ENCODE results near the gene HEMGN.

Gene HEMGN

DNA sequence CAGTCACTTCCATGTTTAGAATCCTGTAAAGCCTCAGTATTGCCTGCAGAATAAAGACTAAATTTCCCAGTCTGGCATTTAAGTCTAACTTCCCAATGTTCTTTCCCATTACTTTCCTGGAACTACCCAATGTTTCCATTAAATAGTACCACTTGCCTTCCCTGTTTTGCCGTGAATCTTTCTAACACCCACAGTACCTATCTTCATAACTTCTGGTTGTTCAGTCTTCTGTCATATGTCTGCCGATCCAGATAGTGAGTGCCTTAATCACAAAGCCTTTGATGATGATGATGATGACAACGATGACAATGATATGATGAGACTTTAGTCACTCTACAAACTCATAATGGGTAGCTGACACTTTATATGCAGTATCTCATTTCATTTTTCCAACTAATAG is 6.6 kb upstream of the HEMGN start:
- no peaks in the 10 kb centered on the region for H3K36me3 ChIP-seq (ENCODE audit: control insufficient read depth in 2 of 2, insufficient read depth in 2 of 2, low read length in 2 of 2)
- peaks cover 0 to 2% of the 10 kb centered on the region in 2 donors for H3K27me3 ChIP-seq (ENCODE audit: control insufficient read depth in 1 of 2, insufficient read depth in 2 of 2, low read length in 2 of 2)
- H3K4me1 ChIP-seq (ENCODE audit: control insufficient read depth, insufficient read depth, low read length): no peaks in the 10 kb centered on the region
- no peak overlapping the region for H3K9ac ChIP-seq (ENCODE audit: low read length in 2 of 2)
- H3K4me3 ChIP-seq (ENCODE audit: low read length in 2 of 2): no peak overlapping the region
- H3K9me3 ChIP-seq (ENCODE audit: control insufficient read depth in 2 of 2, low read length in 2 of 2): no peaks in the 10 kb centered on the region
- H3K27ac ChIP-seq (ENCODE audit: low read length): no peak overlapping the region

DNA sequence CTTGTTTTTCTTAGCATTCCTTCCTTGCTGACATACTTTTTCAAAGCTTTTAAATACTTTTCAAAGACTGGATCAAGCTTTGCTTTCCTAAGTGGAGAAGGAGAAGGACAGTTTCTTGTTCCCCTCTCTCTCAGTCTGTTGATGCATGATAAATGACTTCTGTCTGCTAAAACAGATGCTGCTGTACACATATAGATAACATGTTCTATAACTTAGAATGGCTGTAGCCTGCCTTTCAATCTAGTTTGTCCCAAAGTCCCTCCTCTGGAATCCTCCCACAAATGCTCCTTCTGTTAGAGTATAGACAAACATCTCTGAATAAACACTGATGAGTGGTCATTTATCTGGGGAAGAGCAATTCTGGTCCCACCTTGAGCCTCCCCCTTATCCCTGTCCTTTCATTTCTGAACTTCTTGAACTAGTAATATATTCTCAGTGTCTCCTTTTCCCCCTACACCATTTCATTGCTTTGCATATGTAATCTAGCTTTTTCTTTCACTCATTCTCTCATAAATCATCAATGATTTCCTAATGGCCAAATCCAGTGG is 5.4 kb upstream of the HEMGN start:
- Histone ChIP-seq H3K4me3 (ENCODE audit: low read length in 2 of 2) (no peak overlapping the region), H3K27ac (ENCODE audit: low read length) (no peak overlapping the region), H3K27me3 (ENCODE audit: control insufficient read depth in 1 of 2, insufficient read depth in 2 of 2, low read length in 2 of 2) (peaks cover 0 to 2% of the 10 kb centered on the region in 2 donors), H3K4me1 (ENCODE audit: control insufficient read depth, insufficient read depth, low read length) (no peaks in the 10 kb centered on the region), H3K36me3 (ENCODE audit: control insufficient read depth in 2 of 2, insufficient read depth in 2 of 2, low read length in 2 of 2) (no peaks in the 10 kb centered on the region), H3K9ac (ENCODE audit: low read length in 2 of 2) (no peak overlapping the region), H3K9me3 (ENCODE audit: control insufficient read depth in 2 of 2, low read length in 2 of 2) (no peaks in the 10 kb centered on the region)

DNA sequence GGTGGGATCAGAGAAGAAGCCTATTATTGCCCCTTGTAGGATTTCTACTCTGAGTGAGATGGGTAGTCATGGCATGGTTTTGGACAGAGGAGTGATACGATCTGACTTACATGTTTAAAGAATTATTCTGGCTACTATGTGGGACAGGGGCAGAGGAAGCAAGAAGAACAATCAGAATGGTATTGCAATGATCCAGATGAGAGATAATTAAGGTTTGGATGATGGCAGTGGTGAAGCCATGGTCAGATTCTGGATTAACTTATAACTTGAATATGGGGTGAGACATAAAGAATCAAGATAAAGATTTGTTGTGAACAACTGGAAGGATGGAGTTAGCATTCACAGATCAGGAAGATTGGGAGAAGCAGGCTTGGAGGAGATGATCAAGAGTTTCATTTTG is 3.4 kb upstream of the HEMGN start:
- peaks cover 2 to 6% of the 10 kb centered on the region in 2 donors for H3K27me3 ChIP-seq (ENCODE audit: control insufficient read depth in 1 of 2, insufficient read depth in 2 of 2, low read length in 2 of 2)

DNA sequence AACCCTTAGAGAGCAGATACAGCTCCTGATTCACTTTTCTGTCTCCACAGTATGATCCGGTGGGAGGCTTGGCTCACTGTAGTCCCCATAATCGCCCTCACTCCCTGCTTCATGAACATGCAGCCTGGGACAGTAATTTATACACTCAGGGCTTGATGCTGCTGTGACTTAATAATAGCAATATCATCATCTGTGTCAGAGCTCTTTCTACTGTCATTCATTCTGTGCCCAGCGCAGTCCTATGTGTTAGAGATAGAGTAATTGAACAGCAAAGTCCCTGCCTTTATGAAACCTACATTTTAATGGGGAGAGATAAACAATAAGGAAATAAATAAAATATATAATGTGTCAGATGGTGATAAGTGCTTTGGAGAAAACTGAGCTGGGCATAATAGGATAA is 2.8 kb upstream of the HEMGN start:
- no peak overlapping the region for H3K9ac ChIP-seq (ENCODE audit: low read length in 2 of 2)

More for the DNA sequence above, 3.4 kb upstream of the HEMGN start:
- Histone ChIP-seq H3K27ac (ENCODE audit: low read length) (no peak overlapping the region), H3K9ac (ENCODE audit: low read length in 2 of 2) (no peak overlapping the region), H3K4me1 (ENCODE audit: control insufficient read depth, insufficient read depth, low read length) (no peaks in the 10 kb centered on the region), H3K9me3 (ENCODE audit: control insufficient read depth in 2 of 2, low read length in 2 of 2) (no peaks in the 10 kb centered on the region), H3K4me3 (ENCODE audit: low read length in 2 of 2) (no peak overlapping the region), H3K36me3 (ENCODE audit: control insufficient read depth in 2 of 2, insufficient read depth in 2 of 2, low read length in 2 of 2) (no peaks in the 10 kb centered on the region)

DNA sequence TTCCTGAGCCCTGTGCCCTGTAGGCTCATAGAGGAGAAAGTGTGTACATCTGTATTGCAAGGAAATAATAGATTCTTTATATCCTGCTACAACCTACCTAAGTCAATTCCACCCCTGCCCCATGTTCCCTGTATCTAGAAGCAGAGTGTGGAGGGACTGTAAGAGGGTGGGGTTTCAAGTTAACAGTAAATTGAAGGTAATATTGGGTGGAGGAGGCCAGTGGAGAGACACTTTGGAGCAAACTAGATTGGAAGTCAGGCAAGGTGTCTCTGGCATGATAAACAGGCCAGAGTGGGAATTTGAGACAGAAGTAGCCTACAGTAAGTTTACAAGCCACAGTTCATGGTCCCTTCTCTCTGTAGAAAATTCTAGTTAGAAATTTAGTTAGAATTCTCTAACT is 2.3 kb upstream of the HEMGN start:
- H3K27me3 ChIP-seq (ENCODE audit: control insufficient read depth in 1 of 2, insufficient read depth in 2 of 2, low read length in 2 of 2): peaks cover 2 to 9% of the 10 kb centered on the region in 2 donors
- H3K27ac ChIP-seq (ENCODE audit: low read length): no peak overlapping the region
- no peaks in the 10 kb centered on the region for H3K4me1 ChIP-seq (ENCODE audit: control insufficient read depth, insufficient read depth, low read length)
- no peaks in the 10 kb centered on the region for H3K9me3 ChIP-seq (ENCODE audit: control insufficient read depth in 2 of 2, low read length in 2 of 2)
- no peak overlapping the region for H3K9ac ChIP-seq (ENCODE audit: low read length in 2 of 2)
- no peaks in the 10 kb centered on the region for H3K36me3 ChIP-seq (ENCODE audit: control insufficient read depth in 2 of 2, insufficient read depth in 2 of 2, low read length in 2 of 2)
- H3K4me3 ChIP-seq (ENCODE audit: low read length in 2 of 2): no peak overlapping the region

More for the DNA sequence above, 2.8 kb upstream of the HEMGN start:
- peaks cover 2 to 9% of the 10 kb centered on the region in 2 donors for H3K27me3 ChIP-seq (ENCODE audit: control insufficient read depth in 1 of 2, insufficient read depth in 2 of 2, low read length in 2 of 2)
- H3K9me3 ChIP-seq (ENCODE audit: control insufficient read depth in 2 of 2, low read length in 2 of 2): no peaks in the 10 kb centered on the region
- H3K36me3 ChIP-seq (ENCODE audit: control insufficient read depth in 2 of 2, insufficient read depth in 2 of 2, low read length in 2 of 2): no peaks in the 10 kb centered on the region
- H3K4me1 ChIP-seq (ENCODE audit: control insufficient read depth, insufficient read depth, low read length): no peaks in the 10 kb centered on the region
- H3K4me3 ChIP-seq (ENCODE audit: low read length in 2 of 2): no peak overlapping the region
- H3K27ac ChIP-seq (ENCODE audit: low read length): no peak overlapping the region

DNA sequence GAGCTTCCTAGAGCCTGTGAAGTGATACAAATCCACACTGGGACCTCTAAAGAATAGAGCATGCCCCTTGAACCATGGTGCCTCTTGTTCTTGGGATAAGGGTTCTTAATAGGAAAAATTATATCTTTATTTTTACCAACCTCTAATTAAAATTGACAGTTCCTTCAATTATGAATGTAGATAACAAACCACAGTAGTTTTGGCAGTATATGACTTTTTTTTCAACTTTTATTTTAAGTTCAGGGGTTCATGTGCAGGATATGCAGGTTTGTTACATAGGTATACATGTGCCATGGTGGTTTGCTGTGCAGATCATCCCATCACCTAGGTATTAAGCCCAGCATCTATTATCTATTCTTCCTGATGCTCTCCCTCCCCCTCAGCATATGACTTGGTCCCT is 974 bp downstream of the HEMGN start:
- Histone ChIP-seq H3K9me3 (ENCODE audit: control insufficient read depth in 2 of 2, low read length in 2 of 2) (no peaks in the 10 kb centered on the region), H3K9ac (ENCODE audit: low read length in 2 of 2) (no peak overlapping the region), H3K27ac (ENCODE audit: low read length) (no peak overlapping the region), H3K4me1 (ENCODE audit: control insufficient read depth, insufficient read depth, low read length) (no peaks in the 10 kb centered on the region), H3K27me3 (ENCODE audit: control insufficient read depth in 1 of 2, insufficient read depth in 2 of 2, low read length in 2 of 2) (peaks cover 0 to 16% of the 10 kb centered on the region in 2 donors), H3K4me3 (ENCODE audit: low read length in 2 of 2) (no peak overlapping the region), H3K36me3 (ENCODE audit: control insufficient read depth in 2 of 2, insufficient read depth in 2 of 2, low read length in 2 of 2) (no peaks in the 10 kb centered on the region)

DNA sequence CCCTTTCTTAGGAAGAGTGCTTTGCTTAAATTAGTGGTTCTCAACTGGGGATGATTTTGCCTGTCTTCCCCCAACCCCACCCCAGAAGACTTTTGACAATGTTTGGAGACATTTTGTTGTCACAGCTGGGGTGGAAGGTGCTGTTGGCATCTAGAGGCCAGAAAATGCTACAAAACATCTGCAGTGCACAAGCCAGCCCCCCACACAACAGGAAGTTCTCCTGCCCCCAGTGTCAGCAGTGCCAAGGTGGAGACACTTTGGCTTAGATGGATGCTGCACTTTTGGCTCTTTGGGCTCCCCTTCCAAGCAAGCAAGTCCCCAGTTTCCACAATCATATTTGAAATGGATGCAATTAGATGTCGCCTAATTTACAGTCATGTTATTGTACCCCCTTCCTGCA is 2.7 kb downstream of the HEMGN start:
- Histone ChIP-seq H3K36me3 (ENCODE audit: control insufficient read depth in 2 of 2, insufficient read depth in 2 of 2, low read length in 2 of 2) (no peaks in the 10 kb centered on the region), H3K27ac (ENCODE audit: low read length) (no peak overlapping the region), H3K9ac (ENCODE audit: low read length in 2 of 2) (no peak overlapping the region)

DNA sequence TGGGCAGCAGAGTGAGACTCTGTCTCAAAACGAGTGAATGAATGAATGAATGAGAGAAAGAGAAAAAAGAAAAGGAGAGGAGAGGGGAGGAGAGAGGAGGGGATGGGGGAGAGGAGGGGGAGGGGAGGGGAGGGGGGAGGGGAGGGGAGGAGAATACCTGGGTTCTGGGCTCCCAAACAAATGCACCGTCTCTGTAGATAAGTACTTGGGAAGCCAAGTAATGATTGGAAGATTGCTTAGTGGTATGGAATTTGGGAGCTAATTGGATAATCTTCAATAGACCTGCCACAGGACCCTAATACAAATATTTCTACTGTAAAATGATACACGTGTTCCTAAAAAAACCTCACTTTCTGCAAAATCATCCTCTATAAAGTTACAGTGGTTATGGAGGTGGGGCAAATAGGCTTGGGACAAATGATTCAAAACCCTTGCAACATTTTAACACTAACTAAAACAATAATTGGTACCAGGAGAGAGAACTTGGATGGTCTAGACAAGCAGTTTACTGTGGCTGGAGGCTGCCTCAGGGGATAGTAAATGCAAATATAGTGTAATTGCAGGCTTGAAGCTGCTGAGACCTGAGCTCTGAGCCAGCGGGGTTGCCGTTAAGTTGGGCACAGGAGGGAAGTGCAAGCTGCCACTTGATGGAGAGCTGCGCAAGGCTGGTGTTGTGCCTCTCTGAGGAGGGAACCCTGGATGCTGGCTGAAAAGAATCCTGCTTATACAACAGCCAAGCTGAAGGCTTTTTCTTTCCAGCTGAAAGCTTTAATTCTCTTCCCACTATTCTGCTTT is 3.5 kb downstream of the HEMGN start:
- H3K27me3 ChIP-seq (ENCODE audit: control insufficient read depth in 1 of 2, insufficient read depth in 2 of 2, low read length in 2 of 2): peaks cover 3 to 20% of the 10 kb centered on the region in 2 donors
- H3K27ac ChIP-seq (ENCODE audit: low read length): no peak overlapping the region
- no peaks in the 10 kb centered on the region for H3K9me3 ChIP-seq (ENCODE audit: control insufficient read depth in 2 of 2, low read length in 2 of 2)
- no peak overlapping the region for H3K9ac ChIP-seq (ENCODE audit: low read length in 2 of 2)
- H3K36me3 ChIP-seq (ENCODE audit: control insufficient read depth in 2 of 2, insufficient read depth in 2 of 2, low read length in 2 of 2): no peaks in the 10 kb centered on the region
- no peak overlapping the region for H3K4me3 ChIP-seq (ENCODE audit: low read length in 2 of 2)
- no peaks in the 10 kb centered on the region for H3K4me1 ChIP-seq (ENCODE audit: control insufficient read depth, insufficient read depth, low read length)

More for the DNA sequence above, 2.7 kb downstream of the HEMGN start:
- H3K9me3 ChIP-seq (ENCODE audit: control insufficient read depth in 2 of 2, low read length in 2 of 2): no peaks in the 10 kb centered on the region
- no peaks in the 10 kb centered on the region for H3K4me1 ChIP-seq (ENCODE audit: control insufficient read depth, insufficient read depth, low read length)
- H3K27me3 ChIP-seq (ENCODE audit: control insufficient read depth in 1 of 2, insufficient read depth in 2 of 2, low read length in 2 of 2): peaks cover 3 to 20% of the 10 kb centered on the region in 2 donors
- no peak overlapping the region for H3K4me3 ChIP-seq (ENCODE audit: low read length in 2 of 2)

DNA sequence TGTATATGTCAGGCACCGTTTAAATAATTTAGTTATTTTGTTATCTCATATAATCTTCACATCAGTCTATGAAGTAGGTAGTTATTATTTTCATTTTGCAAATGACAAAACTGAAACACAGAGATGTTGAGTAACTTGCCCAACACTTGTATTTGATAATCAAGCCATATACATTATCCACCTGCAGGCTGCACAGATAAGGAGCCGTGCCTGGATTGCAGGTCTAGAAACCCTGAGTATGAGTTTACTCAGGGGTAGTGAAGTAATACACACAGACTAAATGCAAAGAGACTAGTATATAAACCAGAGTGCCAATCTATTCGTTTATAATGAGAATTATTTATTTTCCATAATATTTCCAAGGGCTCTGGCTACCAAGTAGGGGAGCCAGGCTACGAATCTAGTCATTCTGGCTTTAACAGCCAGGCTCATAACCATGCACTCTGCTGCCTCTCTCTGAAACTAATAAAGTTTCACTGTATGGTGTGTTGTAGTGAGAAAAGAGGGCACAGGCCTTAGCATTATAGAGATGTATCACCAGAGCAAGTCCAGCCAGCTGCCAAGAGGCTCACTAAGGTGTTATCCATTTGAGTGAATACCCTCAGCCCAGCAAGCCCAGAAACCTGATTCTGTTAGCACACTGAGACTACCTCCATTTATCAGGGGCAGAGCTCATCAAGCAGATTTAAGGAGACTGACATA is 4.5 kb downstream of the HEMGN start:
- no peaks in the 10 kb centered on the region for H3K9me3 ChIP-seq (ENCODE audit: control insufficient read depth in 2 of 2, low read length in 2 of 2)
- no peaks in the 10 kb centered on the region for H3K36me3 ChIP-seq (ENCODE audit: control insufficient read depth in 2 of 2, insufficient read depth in 2 of 2, low read length in 2 of 2)
- H3K4me3 ChIP-seq (ENCODE audit: low read length in 2 of 2): no peak overlapping the region
- no peak overlapping the region for H3K9ac ChIP-seq (ENCODE audit: low read length in 2 of 2)
- no peak overlapping the region for H3K27ac ChIP-seq (ENCODE audit: low read length)
- H3K27me3 ChIP-seq (ENCODE audit: control insufficient read depth in 1 of 2, insufficient read depth in 2 of 2, low read length in 2 of 2): peaks cover 3 to 20% of the 10 kb centered on the region in 2 donors
- no peaks in the 10 kb centered on the region for H3K4me1 ChIP-seq (ENCODE audit: control insufficient read depth, insufficient read depth, low read length)

DNA sequence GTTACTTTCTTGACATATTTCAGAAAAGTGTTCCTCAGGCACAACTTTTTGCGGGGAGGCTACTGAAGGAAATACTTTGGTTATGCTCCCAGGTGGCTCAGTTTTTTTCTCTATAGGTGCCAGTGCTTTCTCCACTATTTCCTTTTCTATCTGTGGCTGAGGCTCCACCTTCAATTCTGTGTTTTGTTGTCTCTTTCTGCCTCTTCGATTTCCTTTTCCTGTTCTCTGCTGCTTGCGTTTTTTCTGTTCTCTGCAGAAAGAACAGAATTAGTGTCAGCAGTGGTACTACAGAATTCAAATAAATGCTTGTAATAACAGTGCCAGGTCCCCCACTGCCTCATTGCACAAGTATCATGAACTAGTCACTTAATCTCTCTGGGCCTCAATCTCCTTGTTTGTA is 7.0 kb downstream of the HEMGN start:
- Histone ChIP-seq H3K36me3 (ENCODE audit: control insufficient read depth in 2 of 2, insufficient read depth in 2 of 2, low read length in 2 of 2) (no peaks in the 10 kb centered on the region), H3K9me3 (ENCODE audit: control insufficient read depth in 2 of 2, low read length in 2 of 2) (no peaks in the 10 kb centered on the region), H3K9ac (ENCODE audit: low read length in 2 of 2) (no peak overlapping the region), H3K4me1 (ENCODE audit: control insufficient read depth, insufficient read depth, low read length) (no peaks in the 10 kb centered on the region), H3K27me3 (ENCODE audit: control insufficient read depth in 1 of 2, insufficient read depth in 2 of 2, low read length in 2 of 2) (peaks cover 6 to 11% of the 10 kb centered on the region in 2 donors), H3K4me3 (ENCODE audit: low read length in 2 of 2) (no peak overlapping the region), H3K27ac (ENCODE audit: low read length) (no peak overlapping the region)
